ENCODE measurements around the gene PLXNA4. TPM values are rescaled to one million over a fixed set of nuclear protein-coding genes. Genes with fewer than 3 reads are reported as not detected.

PLXNA4 gene
- total RNA-seq, 1 donor from 2014 or later, result 16.2 TPM

DNA sequence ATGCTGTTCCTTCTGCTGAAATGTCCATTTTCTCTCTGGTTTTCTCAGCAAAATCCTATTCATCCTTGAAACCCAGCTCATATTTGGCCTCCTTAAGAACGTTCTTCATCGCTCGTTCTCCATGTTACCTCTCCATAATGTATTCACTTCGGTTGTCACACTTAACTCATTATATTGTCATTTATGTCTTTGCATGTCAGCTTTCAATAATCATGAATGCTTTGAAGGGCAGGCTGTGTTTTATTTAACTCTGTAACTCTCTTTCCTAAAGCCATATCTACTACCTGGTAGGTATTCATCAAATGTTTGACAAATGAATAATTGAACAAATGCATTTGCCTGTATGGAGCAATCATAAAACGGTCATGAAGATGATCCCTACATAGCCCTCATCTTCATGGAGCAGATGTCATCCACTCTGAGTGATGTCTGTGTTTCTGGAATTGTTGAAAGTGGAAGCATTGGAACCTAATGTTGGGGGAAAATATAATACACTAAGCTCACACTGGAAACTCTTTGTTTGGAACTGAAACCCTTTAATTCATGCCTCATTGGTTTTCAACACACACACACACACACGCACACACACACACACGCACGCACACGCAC is 303.4 kb downstream of the PLXNA4 start:
- H3K4me1 Mint-ChIP-seq (ENCODE audit: low read depth, unreplicated experiment), result peaks cover 33% of the 10 kb centered on the region
- peaks cover 5% of the 10 kb centered on the region for H3K9me3 Mint-ChIP-seq (ENCODE audit: unreplicated experiment)
- TF ChIP-seq, protein P1, sequence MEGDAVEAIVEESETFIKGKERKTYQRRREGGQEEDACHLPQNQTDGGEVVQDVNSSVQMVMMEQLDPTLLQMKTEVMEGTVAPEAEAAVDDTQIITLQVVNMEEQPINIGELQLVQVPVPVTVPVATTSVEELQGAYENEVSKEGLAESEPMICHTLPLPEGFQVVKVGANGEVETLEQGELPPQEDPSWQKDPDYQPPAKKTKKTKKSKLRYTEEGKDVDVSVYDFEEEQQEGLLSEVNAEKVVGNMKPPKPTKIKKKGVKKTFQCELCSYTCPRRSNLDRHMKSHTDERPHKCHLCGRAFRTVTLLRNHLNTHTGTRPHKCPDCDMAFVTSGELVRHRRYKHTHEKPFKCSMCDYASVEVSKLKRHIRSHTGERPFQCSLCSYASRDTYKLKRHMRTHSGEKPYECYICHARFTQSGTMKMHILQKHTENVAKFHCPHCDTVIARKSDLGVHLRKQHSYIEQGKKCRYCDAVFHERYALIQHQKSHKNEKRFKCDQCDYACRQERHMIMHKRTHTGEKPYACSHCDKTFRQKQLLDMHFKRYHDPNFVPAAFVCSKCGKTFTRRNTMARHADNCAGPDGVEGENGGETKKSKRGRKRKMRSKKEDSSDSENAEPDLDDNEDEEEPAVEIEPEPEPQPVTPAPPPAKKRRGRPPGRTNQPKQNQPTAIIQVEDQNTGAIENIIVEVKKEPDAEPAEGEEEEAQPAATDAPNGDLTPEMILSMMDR (IDR thresholded peaks at IDR 0.05; ENCODE audit: partially characterized antibody, unreplicated experiment), result no peak
- H3K36me3 Mint-ChIP-seq (ENCODE audit: unreplicated experiment), result no peaks in the 10 kb centered on the region
- H3K27me3 Mint-ChIP-seq (ENCODE audit: unreplicated experiment), result peaks cover 10% of the 10 kb centered on the region
- no peak for DNase-seq
- no peak overlapping the region for H3K4me3 Mint-ChIP-seq (ENCODE audit: unreplicated experiment)
- no peak overlapping the region for H3K27ac Mint-ChIP-seq (ENCODE audit: unreplicated experiment)

DNA sequence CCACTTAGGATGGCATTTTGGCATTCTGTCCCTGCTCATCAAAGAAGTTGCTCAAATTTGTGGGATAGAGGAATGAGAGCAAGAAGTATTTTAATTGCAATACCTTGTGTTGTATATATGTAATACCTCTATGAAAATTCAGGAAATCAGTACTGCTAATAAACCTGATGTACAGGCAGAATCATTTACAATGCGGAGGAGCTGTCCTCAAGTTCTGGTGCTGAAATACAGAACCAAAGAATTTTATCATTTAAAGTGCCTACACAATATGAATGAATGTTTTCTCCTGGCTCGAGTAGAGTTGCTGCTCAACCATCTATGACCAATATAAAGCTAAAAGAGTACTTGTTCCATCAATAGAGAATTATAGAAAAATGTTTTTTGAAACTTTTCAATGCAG is 305.8 kb downstream of the PLXNA4 start:
- H3K36me3 Mint-ChIP-seq (ENCODE audit: unreplicated experiment), result no peaks in the 10 kb centered on the region
- H3K27ac Mint-ChIP-seq (ENCODE audit: unreplicated experiment), result no peak overlapping the region
- no peak for DNase-seq
- H3K9me3 Mint-ChIP-seq (ENCODE audit: unreplicated experiment), result no peaks in the 10 kb centered on the region
- H3K27me3 Mint-ChIP-seq (ENCODE audit: unreplicated experiment), result peaks cover 5% of the 10 kb centered on the region
- H3K4me1 Mint-ChIP-seq (ENCODE audit: low read depth, unreplicated experiment), result peaks cover 11% of the 10 kb centered on the region
- TF ChIP-seq, protein P1 (IDR thresholded peaks at IDR 0.05; ENCODE audit: partially characterized antibody, unreplicated experiment), result no peak
- H3K4me3 Mint-ChIP-seq (ENCODE audit: unreplicated experiment), result no peak overlapping the region

DNA sequence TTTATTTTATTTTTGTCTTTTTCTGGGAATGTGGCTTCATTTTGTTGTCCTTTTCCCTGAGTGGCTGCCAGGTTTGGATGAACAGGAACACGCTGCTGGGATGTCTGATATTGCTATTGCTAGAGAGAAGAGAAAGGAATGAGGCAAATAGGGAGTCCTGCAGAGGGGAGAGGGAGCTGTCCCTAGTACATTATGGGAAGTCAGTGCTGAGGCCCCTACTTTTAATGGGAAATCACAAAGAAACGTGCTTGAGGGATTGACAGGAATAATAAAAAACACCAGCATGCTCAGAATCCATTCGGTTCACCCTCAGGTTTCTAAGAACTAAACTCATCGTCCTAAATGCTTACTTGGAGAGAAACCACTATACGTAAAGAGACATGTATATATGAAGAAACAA is 306.6 kb downstream of the PLXNA4 start:
- H3K36me3 Mint-ChIP-seq (ENCODE audit: unreplicated experiment), result no peaks in the 10 kb centered on the region
- no peak overlapping the region for H3K27ac Mint-ChIP-seq (ENCODE audit: unreplicated experiment)
- H3K4me3 Mint-ChIP-seq (ENCODE audit: unreplicated experiment), result no peak overlapping the region
- no peaks in the 10 kb centered on the region for H3K9me3 Mint-ChIP-seq (ENCODE audit: unreplicated experiment)
- H3K4me1 Mint-ChIP-seq (ENCODE audit: low read depth, unreplicated experiment), result peaks cover 11% of the 10 kb centered on the region
- peaks cover 5% of the 10 kb centered on the region for H3K27me3 Mint-ChIP-seq (ENCODE audit: unreplicated experiment)
- TF ChIP-seq, protein P1 (IDR thresholded peaks at IDR 0.05; ENCODE audit: partially characterized antibody, unreplicated experiment), result no peak
- no peak for DNase-seq

DNA sequence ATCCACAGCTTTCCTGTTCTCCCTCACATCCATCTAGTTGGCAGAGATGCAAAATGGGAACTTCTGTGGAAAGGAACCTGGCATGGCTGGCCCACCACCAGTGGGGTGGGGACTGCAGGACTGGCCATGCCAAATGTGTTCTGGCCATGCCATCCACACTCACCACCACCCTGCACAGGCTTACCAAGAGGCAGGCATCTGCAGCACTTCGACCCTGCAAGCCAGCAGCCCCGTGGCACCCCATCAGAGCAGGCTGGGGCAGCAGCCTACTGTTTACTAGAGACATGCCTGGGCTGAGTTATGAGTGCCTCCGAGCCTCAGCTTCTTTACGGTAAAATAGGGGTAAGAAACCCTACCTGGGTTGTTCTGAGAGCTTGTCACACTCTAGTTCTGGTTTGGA is 313.1 kb downstream of the PLXNA4 start:
- no peak overlapping the region for H3K27ac Mint-ChIP-seq (ENCODE audit: unreplicated experiment)
- peaks cover 22% of the 10 kb centered on the region for H3K4me1 Mint-ChIP-seq (ENCODE audit: low read depth, unreplicated experiment)
- no peak for DNase-seq
- no peak overlapping the region for H3K4me3 Mint-ChIP-seq (ENCODE audit: unreplicated experiment)
- peaks cover 10% of the 10 kb centered on the region for H3K9me3 Mint-ChIP-seq (ENCODE audit: unreplicated experiment)
- TF ChIP-seq, protein P1 (IDR thresholded peaks at IDR 0.05; ENCODE audit: partially characterized antibody, unreplicated experiment), result no peak
- H3K27me3 Mint-ChIP-seq (ENCODE audit: unreplicated experiment), result peaks cover 7% of the 10 kb centered on the region
- H3K36me3 Mint-ChIP-seq (ENCODE audit: unreplicated experiment), result no peaks in the 10 kb centered on the region

DNA sequence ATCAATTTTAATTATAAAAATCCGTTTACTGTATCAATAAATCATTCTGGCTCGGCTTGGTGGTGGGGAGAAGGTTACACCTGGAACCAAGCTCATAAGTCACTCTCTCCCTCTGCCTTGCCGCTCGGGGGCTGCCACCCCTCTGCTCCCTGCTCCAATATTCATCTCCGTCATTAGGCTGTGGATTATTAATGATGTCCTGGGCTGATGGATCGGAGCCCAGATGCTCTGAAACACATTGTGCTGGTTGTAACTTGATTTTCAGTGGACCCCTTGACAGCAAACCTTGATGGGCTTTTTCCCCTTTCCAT is 314.2 kb downstream of the PLXNA4 start:
- TF ChIP-seq, protein P1 (IDR thresholded peaks at IDR 0.05; ENCODE audit: partially characterized antibody, unreplicated experiment), result no peak
- peak overlapping the region; percentile 8 for H3K4me3 Mint-ChIP-seq (ENCODE audit: unreplicated experiment)
- H3K36me3 Mint-ChIP-seq (ENCODE audit: unreplicated experiment), result no peaks in the 10 kb centered on the region
- H3K9me3 Mint-ChIP-seq (ENCODE audit: unreplicated experiment), result peaks cover 10% of the 10 kb centered on the region
- H3K27me3 Mint-ChIP-seq (ENCODE audit: unreplicated experiment), result peaks cover 7% of the 10 kb centered on the region
- no peak overlapping the region for H3K27ac Mint-ChIP-seq (ENCODE audit: unreplicated experiment)
- H3K4me1 Mint-ChIP-seq (ENCODE audit: low read depth, unreplicated experiment), result peaks cover 22% of the 10 kb centered on the region
- no peak for DNase-seq
